HG03045 (cell line): Measurements from ENCODE around the gene MBL2.

ENCODE experiments used
- ATAC-seq: cut with Tn5 transposase; IDR thresholded peaks from one replicate; pipeline ENCODE4 v1.9.1; 2021; ENCODE audit warnings: mild to moderate bottlenecking, moderate library complexity; ENCODE audit not compliant: unreplicated experiment

Gene MBL2

DNA sequence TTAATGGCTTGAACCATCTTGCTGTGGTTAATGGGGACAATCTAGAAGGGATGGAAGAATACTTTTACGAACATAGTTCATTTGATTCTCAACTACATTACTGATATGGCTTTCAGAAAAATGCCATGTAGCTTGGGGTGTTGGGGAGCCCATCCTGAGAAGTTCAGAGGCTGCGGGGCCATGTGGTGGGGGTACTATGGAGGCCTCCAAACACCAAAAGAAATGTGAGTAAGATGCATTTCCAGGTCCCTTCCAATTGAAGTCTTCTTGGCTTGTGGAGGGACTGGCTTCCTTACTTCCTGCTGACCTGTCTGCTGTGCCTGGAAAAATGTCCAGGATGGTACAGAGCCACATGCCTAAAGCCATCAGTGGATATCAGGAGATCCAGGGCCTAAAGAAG is 1.6 kb upstream of the MBL2 start:
- no peak for ATAC-seq

GRCh38 chr10:52771534-52772445 is 794 bp downstream of the MBL2 start:
- ATAC-seq: no peak

DNA sequence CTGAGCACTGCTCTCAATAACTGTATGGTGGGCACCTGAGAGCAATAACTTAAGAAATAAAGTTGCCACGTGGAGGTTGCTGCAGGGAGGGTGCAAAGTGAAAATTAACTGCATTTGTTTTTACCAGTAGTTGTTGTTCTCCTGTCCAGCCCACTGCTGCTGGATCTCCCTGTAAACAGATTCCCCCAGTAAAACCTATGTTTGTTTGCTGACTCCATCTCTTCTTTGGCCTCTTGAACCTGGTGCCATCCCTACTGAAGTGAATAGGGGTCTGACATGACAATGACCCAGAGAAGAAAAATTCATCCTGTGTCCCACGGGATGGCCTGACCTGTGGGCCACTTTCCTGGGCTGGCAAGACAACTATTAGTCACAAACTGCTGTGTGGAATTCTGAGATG is 1.7 kb downstream of the MBL2 start:
- ATAC-seq: no peak

DNA sequence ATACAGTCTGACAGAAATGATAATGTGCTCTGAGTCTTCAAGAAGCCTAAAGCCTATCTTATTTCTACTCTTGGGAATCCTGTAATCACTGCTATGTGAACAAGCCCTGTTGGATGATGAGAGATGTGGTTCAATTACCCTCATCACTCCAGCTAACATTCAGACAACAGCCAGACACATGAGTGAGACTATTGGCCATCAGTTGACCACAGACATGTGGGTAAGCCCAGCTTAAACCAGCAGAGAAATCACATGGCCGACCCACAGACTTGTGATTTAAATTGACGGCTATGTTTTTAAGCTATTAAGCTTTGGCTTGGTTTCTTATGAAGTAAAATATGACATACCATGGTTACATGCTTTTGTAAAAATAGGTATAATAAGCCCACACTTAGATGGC is 2.6 kb downstream of the MBL2 start:
- no peak for ATAC-seq

- no peak for ATAC-seq
Observed at GRCh38 chr10:52768001-52768532, 4.5 kb downstream of the MBL2 start.

DNA sequence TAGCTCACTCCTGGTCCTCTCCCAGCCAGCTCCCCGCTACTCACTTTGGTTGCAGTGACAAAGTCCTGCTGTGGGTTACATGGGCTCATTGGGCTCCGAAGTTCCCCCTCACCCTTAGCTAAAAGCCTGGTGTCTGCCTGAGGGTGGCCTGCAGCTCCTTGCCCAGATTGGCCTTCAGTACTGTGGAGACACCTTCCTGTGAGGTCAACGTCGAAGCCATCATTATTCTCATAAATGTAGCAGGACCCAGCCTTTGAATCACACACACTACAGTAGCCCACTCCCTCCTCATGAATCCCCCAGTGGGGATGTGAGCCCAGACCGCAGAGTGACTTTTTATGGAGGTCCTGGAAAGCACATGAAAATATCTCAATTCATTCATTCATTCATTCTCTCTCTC is 10.5 kb downstream of the MBL2 start:
- no peak for ATAC-seq

DNA sequence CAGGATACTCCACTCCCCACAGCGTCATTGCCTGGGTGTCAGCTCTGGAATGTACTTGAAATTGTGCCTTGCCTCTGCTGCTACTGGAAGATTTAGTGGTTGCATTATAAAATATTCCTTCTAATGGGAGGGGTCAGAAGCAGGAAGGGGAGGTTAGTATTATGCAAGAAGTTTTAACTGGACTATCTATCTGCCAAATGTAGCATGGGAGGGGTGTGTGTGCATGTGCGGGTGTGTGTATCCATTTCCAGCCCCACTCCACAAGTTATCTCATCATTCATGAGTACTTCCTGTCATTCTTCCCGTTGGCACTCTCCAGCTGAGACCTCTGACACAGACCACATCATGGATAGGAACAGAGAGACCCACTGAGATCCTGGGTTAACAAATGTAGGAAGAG is 13.4 kb downstream of the MBL2 start:
- ATAC-seq: no peak

DNA sequence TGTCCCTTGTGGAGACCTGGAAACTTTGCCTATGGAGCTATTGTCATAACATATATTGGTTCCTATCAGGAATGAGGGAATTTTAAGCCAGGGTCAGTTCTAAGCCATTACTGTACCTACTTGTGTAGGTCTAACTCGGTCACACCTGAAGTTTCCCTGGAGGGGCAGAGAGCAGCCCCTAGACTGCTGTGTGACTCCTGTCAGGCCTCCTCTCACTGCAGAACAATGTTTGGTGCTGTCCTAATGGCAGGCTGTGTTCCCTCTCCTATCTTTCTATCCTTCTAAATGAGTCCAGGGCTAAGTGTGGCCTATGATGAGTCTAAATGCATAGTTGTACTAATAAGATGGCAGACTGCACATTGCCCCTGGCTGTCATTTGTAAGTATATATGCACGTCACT is 14.2 kb downstream of the MBL2 start:
- ATAC-seq: no peak

DNA sequence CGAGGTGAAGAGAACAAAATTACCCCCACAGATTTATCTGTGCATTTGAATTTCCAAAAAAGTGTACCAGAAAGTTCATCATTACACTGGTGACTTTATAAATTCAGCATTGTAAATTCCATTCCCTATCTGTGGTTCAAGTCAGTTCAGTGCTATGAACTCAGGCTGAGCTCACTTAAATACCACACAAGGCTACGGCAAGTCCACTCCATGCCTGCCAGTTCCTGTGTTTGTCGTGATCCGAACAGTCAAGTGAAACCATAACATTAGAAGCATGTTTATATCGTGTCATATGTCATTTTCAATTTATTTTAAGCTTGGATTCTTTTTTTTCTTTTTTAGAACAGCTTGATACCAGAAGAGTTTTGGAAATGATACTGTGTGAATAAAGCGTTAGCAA is 14.8 kb downstream of the MBL2 start:
- no peak for ATAC-seq

DNA sequence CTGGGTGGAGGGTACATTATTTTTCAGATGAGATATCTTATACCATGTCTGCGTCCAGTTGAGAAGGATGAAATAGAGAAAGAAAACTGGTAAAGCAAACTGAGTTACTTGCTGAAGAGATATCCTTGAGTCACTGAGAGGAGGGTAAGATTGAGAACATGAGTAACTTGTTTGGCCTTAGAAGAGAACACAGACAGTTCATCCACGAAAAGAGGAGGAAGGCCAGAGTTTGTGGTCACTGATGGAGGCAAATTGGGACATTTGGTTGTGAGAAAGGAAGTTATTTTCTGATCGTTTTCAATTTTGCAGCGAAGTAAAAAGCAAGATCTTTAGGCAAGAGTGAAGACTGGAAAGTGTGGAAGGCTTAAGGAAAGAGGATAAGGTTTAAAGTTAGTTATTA is 15.6 kb downstream of the MBL2 start:
- no peak for ATAC-seq

GRCh38 chr10:52756295-52756694 is 16.3 kb downstream of the MBL2 start:
- ATAC-seq: no peak

GRCh38 chr10:52755297-52756062 is 17.1 kb downstream of the MBL2 start:
- no peak for ATAC-seq

- ATAC-seq: no peak
Observed at GRCh38 chr10:52752801-52753445, 19.7 kb downstream of the MBL2 start.

DNA sequence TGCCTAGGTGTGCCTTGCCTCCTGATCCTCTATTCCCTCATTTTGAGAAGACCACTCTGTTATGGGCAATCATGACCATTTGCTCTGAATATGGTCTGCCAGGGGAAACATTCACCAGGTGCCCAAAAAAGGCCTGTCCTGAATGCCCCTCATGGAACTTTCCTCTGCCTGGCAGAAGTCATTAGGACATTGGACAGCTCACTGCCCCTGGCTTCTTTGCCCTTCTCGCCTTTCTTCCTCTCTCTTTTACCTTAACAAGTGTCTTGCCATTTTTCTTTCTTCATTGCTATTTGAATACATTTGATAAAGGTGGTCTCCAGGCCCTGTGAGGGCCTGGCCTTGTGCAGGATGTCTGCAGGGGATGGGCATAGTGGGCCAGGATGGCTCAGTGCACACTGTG is 20.3 kb downstream of the MBL2 start:
- no peak for ATAC-seq

DNA sequence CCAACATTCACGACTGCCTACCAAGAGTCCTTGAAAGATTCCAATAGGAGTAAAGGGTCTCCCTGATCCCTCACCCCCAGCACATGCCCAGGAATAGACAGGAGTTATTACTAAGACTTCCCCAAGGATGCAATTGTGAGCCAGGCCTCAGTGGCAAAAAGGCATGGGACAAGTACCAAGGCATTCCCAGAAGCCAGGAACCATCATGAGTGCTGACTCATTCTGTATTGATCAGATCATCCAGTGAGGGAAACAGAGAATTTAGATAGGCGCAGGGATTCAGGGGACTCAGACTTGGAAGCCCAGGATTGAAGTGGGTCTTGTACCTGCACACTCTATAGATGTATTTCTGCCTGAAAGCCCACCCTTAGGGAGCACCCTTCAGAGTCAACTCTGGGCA is 21.2 kb downstream of the MBL2 start:
- no peak for ATAC-seq

DNA sequence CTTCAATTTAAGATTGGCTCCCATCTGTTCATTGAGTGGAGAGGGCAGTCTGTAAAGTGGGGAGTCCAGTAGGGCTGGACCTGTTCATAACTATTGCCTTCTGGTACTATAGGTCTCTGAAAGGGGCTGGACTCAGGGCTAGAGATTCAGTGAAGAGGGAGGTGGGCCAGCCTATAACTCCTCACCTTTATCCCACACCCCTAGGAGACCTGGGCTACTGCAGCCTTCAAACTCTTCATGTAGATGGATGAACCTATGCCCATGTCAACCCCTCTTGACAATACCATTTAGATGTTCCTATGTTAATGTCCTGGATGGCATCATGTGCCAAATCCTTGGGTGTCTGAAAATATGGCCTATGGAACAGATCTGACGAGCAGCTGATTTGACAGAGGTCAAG is 22.0 kb downstream of the MBL2 start:
- no peak for ATAC-seq

DNA sequence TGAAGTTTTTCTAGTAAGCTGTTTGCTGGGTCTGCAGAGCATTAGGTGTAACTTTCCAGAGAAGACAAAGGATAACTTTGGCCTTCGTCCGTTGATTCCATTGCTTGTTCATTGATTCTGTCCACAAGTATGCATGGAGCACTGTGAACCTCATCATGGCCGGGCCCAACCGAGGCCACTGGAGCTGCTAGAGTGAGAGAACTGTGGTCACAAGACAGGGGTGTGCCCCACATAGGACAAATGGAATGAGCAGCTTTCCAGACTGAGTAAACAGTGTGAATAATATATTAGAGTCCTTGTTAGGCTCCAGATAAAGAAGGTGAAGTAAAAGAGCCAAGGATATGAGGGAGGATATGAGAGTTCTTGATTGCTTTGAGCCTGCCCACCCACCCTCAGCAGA is 24.9 kb downstream of the MBL2 start:
- ATAC-seq: no peak

DNA sequence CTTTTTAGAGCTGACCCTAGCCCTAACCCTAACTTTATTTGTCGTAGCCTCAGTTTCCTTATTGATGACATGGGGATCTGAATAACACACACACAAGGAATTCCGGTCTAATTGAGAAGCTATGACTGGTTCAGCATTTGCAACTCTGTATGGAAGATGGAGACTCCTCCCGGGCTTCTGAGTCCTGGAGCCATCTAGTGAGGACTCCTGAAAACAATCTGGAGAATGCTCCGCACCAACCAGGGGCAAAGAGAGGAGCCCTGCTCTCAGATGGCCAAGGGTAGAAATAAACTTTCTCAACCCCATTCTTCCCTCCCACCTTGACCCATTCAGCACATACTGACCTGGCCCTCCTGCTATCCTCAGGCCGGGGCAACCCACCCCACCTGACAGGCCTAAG is 26.4 kb downstream of the MBL2 start:
- no peak for ATAC-seq

DNA sequence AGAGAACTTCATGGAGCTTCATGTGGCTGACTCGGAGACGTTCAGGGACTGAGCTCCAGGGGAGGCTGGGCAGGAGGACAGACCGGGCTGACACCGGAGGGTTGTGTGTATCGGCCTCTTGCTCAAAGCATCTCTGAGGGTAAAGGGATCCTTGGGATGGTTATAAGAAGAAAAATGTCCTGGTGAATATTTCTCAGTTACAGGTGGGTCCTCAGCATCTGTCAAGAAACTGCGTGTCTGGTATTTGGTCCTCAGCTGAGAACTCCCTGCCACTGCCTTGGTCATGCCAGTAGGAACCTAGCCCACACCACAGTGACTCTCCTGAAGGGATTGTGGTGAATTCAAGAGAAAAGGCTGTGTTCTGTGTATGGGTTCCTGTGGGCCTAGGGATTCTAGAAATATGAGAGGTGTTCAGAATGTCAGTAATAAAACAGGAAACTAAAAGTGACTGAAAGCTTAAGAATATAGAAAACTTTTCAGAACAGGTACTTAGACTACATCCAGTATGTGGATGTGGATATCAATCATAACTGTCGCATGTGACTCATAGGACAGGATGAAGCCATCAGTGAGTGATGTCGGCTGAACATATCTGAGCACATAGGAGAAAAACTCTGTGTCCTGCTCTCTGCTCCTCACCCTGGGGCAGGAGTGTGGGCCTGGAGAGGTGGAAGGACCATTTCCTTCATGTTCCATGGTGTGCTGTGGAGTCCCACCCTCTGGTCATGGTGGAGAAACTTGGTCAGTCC is 28.4 kb downstream of the MBL2 start:
- no peak for ATAC-seq

DNA sequence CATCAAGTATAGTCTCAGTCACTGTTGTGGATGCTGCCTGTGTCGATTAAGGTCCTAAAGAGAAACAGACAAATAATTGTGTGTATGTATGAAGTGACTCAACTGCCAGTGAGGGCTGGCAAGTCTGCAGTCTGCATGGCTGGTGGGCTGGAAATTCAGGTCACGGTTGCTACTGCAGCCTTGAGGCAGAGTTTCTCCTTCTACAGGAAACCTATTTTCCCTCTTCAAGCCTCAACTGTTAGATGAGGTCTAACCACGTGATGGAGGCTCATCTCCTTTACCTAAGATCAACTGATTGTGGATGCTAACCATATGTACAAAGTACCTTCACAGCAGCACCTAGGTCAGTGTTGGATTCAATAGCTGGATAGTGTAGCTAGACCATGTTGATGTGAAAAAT is 29.9 kb downstream of the MBL2 start:
- ATAC-seq: no peak

DNA sequence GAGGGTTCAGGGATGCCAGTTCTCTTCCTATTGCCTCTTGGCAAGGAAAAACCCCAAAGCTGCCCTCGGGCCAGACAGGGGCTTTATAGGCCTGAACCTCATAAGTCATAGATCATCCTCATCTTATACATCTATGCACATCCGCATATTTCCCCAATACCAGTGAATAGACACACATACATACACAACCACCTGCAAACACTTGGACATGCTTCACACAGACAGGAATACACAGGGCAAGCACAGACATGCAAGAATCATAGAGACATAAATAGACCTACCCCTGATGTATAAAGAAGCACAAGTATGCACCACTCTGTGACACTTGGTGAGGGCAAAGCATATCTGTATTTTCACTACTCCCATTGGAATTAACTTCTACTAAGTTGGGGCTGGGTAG is 30.7 kb downstream of the MBL2 start:
- no peak for ATAC-seq
